HepG2 (cell line): ENCODE results near the gene ARHGEF7. TPM values are rescaled to one million over a fixed set of nuclear protein-coding genes. Genes with fewer than 3 reads are reported as not detected.

Experiments used
- ATAC-seq: fragments of 200-7000 bp; cut with Tn5 transposase; 3 replicates; pipeline ENCODE4 v1.9.1; 2020; ENCODE audit warnings: mild to moderate bottlenecking, moderate library complexity
- BruUV-seq: library from RNA; stranded (reverse); fragments of 400-500 nt; replicated peaks from 2 replicates; lab custom pipeline; 2021; lab: Mats Ljungman, UMichigan
- CTCF ChIA-PET: fragments of 300-600 bp; formaldehyde crosslinking; extraction: SDS; loops from one replicate; lab custom pipeline; 2021; ENCODE audit warnings: low total read pairs, inconsistent platforms, low intra/inter-chr PET ratio; lab: Yijun Ruan, JAX
- POLR2A ChIA-PET: fragments of 350-600 bp; sonication (Branson Sonifier 250); formaldehyde crosslinking; loops from one replicate; lab custom pipeline; 2020; ENCODE audit warnings: antibody characterized with exemption, inconsistent platforms; lab: Yijun Ruan, JAX
- DNase-seq: peaks from one replicate; pipeline ENCODE4 v3.0.0-alpha.2; 2015; ENCODE audit warnings: low spot score
- FAIRE-seq: peaks from 3 replicates; lab custom pipeline; 2011; peaks lifted over from hg19 to GRCh38; lab: Jason Lieb, UNC
- H2AFZ ChIP-seq: one replicate; pipeline ENCODE4 v1.6.1; 2011; ENCODE audit warnings: low read length, inconsistent platforms
- H3K27ac ChIP-seq: fragments of 300-600 bp; 3 replicates; pipeline ENCODE4 v1.8.0; 2011; ENCODE audit warnings: mixed run types, mild to moderate bottlenecking, mixed read lengths, low read length, inconsistent platforms; ENCODE audit not compliant: insufficient read depth; ENCODE audit errors: extremely low read length
- H3K27me3 ChIP-seq, 2 experiments: fragments of 200-600 bp in 1 of 2; 2 replicates in 1 of 2; 3 replicates in 1 of 2; pipeline versions ENCODE4 v1.6.0 to v1.8.0; 2011; ENCODE audit warnings: low read length in 2 of 2, mild to moderate bottlenecking in 2 of 2, moderate library complexity in 2 of 2, inconsistent platforms in 1 of 2; ENCODE audit not compliant: insufficient read depth in 2 of 2, control insufficient read depth in 1 of 2
- H3K36me3 ChIP-seq, 2 experiments: fragments of 200-600 bp in 1 of 2; replicated peaks in 1 of 2; 2 replicates in 1 of 2; 3 replicates in 1 of 2; pipeline versions ENCODE4 v1.5.1 to v1.8.0; 2011; ENCODE audit warnings: low read length in 2 of 2, inconsistent platforms in 1 of 2; ENCODE audit not compliant: insufficient read depth in 2 of 2, control insufficient read depth in 1 of 2
- H3K4me1 ChIP-seq: 2 replicates; pipeline ENCODE4 v1.5.1; 2012; ENCODE audit warnings: low read length, inconsistent platforms; ENCODE audit not compliant: insufficient read depth
- H3K4me2 ChIP-seq: 2 replicates; pipeline ENCODE4 v1.6.0; 2011; ENCODE audit warnings: low read depth, low read length, inconsistent platforms
- H3K4me3 ChIP-seq, 3 experiments: fragments of 200-600 bp in 1 of 3; sonication (generic), shearing (Covaris generic) in 1 of 3; replicated peaks in 1 of 3; 2 replicates each; pipeline ENCODE4 v1.5.1; 2011 to 2016; ENCODE audit warnings: low read length in 3 of 3, inconsistent platforms in 2 of 3, low read depth in 2 of 3, mild to moderate bottlenecking in 2 of 3, control low read depth in 1 of 3, mixed read lengths in 1 of 3; ENCODE audit not compliant: insufficient read depth in 1 of 3
- H3K79me2 ChIP-seq: one replicate; pipeline ENCODE4 v1.6.1; 2011; ENCODE audit warnings: low read length, inconsistent platforms; ENCODE audit not compliant: insufficient read depth
- H3K9ac ChIP-seq: 2 replicates; pipeline ENCODE4 v1.6.0; 2011; ENCODE audit warnings: mild to moderate bottlenecking, low read depth, low read length, inconsistent platforms; ENCODE audit not compliant: insufficient read depth
- H3K9me3 ChIP-seq: 2 replicates; pipeline ENCODE4 v1.5.1; 2012; ENCODE audit warnings: mild to moderate bottlenecking, low read length
- H4K20me1 ChIP-seq: 2 replicates; pipeline ENCODE4 v1.6.0; 2011; ENCODE audit warnings: inconsistent platforms, mild to moderate bottlenecking, low read length, moderate library complexity; ENCODE audit not compliant: insufficient read depth
- ATF5 ChIP-seq: sonication (generic); formaldehyde crosslinking; IDR thresholded peaks from 2 replicates; pipeline ENCODE4 v1.4.0; 2020; ENCODE audit warnings: mild to moderate bottlenecking, low read depth, missing genetic modification reagents
- CEBPB ChIP-seq: IDR thresholded peaks from 2 replicates; pipeline ENCODE4 v1.6.1; 2011; ENCODE audit warnings: low read depth, low read length, improper control_type of control experiment, borderline replicate concordance
- DDIT3 ChIP-seq: sonication (generic); formaldehyde crosslinking; IDR thresholded peaks from 2 replicates; pipeline ENCODE4 v1.4.0; 2020; ENCODE audit warnings: mild to moderate bottlenecking, missing genetic modification reagents
- GPN1 ChIP-seq: sonication (generic); formaldehyde crosslinking; IDR thresholded peaks from 2 replicates; pipeline ENCODE4 v1.5.1; 2020; ENCODE audit warnings: missing genetic modification reagents, borderline replicate concordance
- GTF2F1 ChIP-seq: fragments of 150-350 bp; IDR thresholded peaks from 2 replicates; pipeline ENCODE4 v1.6.1; 2014; ENCODE audit warnings: low read length
- JARID2 ChIP-seq: sonication (generic); formaldehyde crosslinking; IDR thresholded peaks from 2 replicates; pipeline ENCODE4 v1.8.1; 2023; ENCODE audit warnings: missing genetic modification reagents, inconsistent platforms; ENCODE audit not compliant: insufficient replicate concordance
- MIER3 ChIP-seq: IDR thresholded peaks from 2 replicates; pipeline ENCODE4 v1.6.1; 2016; ENCODE audit warnings: missing compliant biosample characterization, borderline replicate concordance
- NCOA5 ChIP-seq: sonication (generic); formaldehyde crosslinking; IDR thresholded peaks from 2 replicates; pipeline ENCODE4 v1.4.0; 2020; ENCODE audit warnings: missing genetic modification reagents
- PAF1 ChIP-seq: IDR thresholded peaks from 2 replicates; pipeline ENCODE4 v1.6.1; 2016; ENCODE audit warnings: missing genetic modification reagents, missing compliant biosample characterization
- POLR2G ChIP-seq: fragments of 200-400 bp; formaldehyde crosslinking; IDR thresholded peaks from 2 replicates; pipeline ENCODE4 v1.6.1; 2018; ENCODE audit warnings: mild to moderate bottlenecking, low read depth, low read length, moderate library complexity
- RAD51 ChIP-seq: fragments of 450-650 bp; IDR thresholded peaks from 2 replicates; pipeline ENCODE4 v1.6.1; 2016; ENCODE audit warnings: borderline replicate concordance
- SP140L ChIP-seq: sonication (generic); formaldehyde crosslinking; IDR thresholded peaks from 2 replicates; pipeline ENCODE4 v1.4.0; 2020; ENCODE audit warnings: missing genetic modification reagents, borderline replicate concordance
- ZBTB25 ChIP-seq: IDR thresholded peaks from 2 replicates; pipeline ENCODE4 v1.6.1; 2018; ENCODE audit warnings: missing genetic modification reagents
- ZFAT ChIP-seq: sonication (generic); formaldehyde crosslinking; conservative IDR thresholded peaks from 2 replicates; pipeline ENCODE4 v1.8.1; 2023; ENCODE audit warnings: missing genetic modification reagents, inconsistent platforms
- ZNF704 ChIP-seq: sonication (generic); formaldehyde crosslinking; IDR thresholded peaks from 2 replicates; pipeline ENCODE4 v1.8.1; 2023; ENCODE audit warnings: mild to moderate bottlenecking, inconsistent platforms, moderate library complexity, missing genetic modification reagents, borderline replicate concordance
- WGBS: methylation state at CpG from one replicate; pipeline ENCODE4 v1.1.6; 2017; ENCODE audit warnings: low lambda C conversion rate; 5-methylcytosine and 5-hydroxymethylcytosine counted together
- in situ Hi-C: cut with HindIII; loops from 2 replicates; pipeline ENCODE4 v1.10.0; 2017; ENCODE audit warnings: low pct_unique_long_range_greater_than_20kb; ENCODE audit not compliant: extremely low pct_ligation_motif_present
- intact Hi-C: fragments of 100-400 bp; cut with micrococcal nuclease; formaldehyde crosslinking; loops from one replicate; pipeline ENCODE4 v1.10.0; 2022; ENCODE audit not compliant: unreplicated experiment
- polyA plus RNA-seq, 8 experiments: library from polyadenylated mRNA; depleted of rRNA in 3 of 8; stranded (reverse) in 7 of 8; unstranded in 1 of 8; fragments of >200 nt; fragmentation: Illumina TruSeq in 4 of 8; extraction: Trizol in 4 of 8; gene quantifications; 2 replicates each; pipeline versions ENCODE4 v1.2.1 to v1.2.3, GENCODE V29; 2011 to 2016; ENCODE audit warnings: low read depth in 4 of 8, missing spikeins in 1 of 8, mixed read lengths in 1 of 8; ENCODE audit not compliant: insufficient read depth in 1 of 8
- total RNA-seq, 5 experiments: library from RNA; depleted of rRNA; stranded (reverse); fragments of >200 nt; fragmentation: Illumina TruSeq; extraction: Trizol; gene quantifications; 2 replicates each; pipeline ENCODE4 v1.2.3, GENCODE V29; 2016; ENCODE audit warnings: low read depth in 1 of 5

Gene ARHGEF7
- total and polyA plus RNA-seq, 2 of the 13 experiments (the other 11 are each of a cell fraction or from before 2014, with no cell fraction given) = 15.7 to 22.3 TPM

GRCh38 chr13:111211789-111212516, 96.8 kb downstream of the ARHGEF7 start:
- 96% methylated on average over 13 of the region's 13 CpGs for WGBS
- peaks cover 2 to 10% of the 10 kb centered on the region in 2 experiments; a peak in 4 of 5 replicates for H3K36me3 ChIP-seq
- H4K20me1 ChIP-seq = peaks cover 21% of the 10 kb centered on the region; the same call in 1 of the 2 replicates
- no peak overlapping the region for H3K27ac ChIP-seq
- in situ Hi-C loops = loop anchor here (25.0 kb wide), 1 partner anchor 275 kb away; no protein-coding TSS in a partner anchor
- no peaks in the 10 kb centered on the region for H3K9me3 ChIP-seq
- FAIRE-seq = no peak
- peaks cover 53% of the 10 kb centered on the region for H3K79me2 ChIP-seq
- TF ChIP-seq ZBTB25 (CRISPR knock-in tag) (no peak), CEBPB (peak; percentile 84)
- no peak for DNase-seq
- no peaks in the 10 kb centered on the region for H3K27me3 ChIP-seq
- ChIA-PET CTCF (no interaction called here), POLR2A (no interaction called here)
- no peak overlapping the region for H3K4me3 ChIP-seq
- no peak for ATAC-seq
- intact Hi-C loops = loop anchor here (10.0 kb wide), 1 partner anchor 267 kb away; no protein-coding TSS in a partner anchor
- H3K4me2 ChIP-seq = no peak overlapping the region
- H3K9ac ChIP-seq = no peak overlapping the region
- H3K4me1 ChIP-seq = no peaks in the 10 kb centered on the region
- no peak overlapping the region for H2AFZ ChIP-seq
- no TSS peak for BruUV-seq

DNA sequence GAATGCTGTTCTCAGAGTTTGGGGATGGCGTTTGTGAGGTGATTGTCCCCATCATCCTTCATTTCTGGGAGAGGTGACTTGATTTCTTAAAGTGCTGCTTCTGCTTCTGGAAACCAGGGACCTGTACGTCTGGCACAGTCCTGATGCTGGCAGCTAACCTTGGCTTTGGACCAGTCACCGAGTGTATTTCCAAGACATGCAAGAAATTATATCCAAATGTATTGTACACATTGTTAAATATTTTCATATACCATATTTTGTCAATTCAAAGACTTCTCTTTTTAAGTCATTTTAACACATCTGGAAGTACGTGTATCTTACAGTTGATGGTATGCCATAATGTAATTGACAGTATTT, 97.4 kb downstream of the ARHGEF7 start:
- POLR2A ChIA-PET = no interaction called here
- H2AFZ ChIP-seq = no peak overlapping the region
- FAIRE-seq (no peak), ATAC-seq (no peak), DNase-seq (no peak)
- no peak overlapping the region for H3K4me3 ChIP-seq
- no peaks in the 10 kb centered on the region for H3K4me1 ChIP-seq
- no TSS peak for BruUV-seq
- H3K36me3 ChIP-seq = peaks cover 2 to 12% of the 10 kb centered on the region in 2 experiments; a peak in 4 of 5 replicates
- peaks cover 57% of the 10 kb centered on the region for H3K79me2 ChIP-seq
- CTCF ChIA-PET = no interaction called here
- intact Hi-C loops (loop anchor here (10.0 kb wide), 1 partner anchor 268 kb away; no protein-coding TSS in a partner anchor), in situ Hi-C loops (loop anchor here (25.0 kb wide), 1 partner anchor 275 kb away; no protein-coding TSS in a partner anchor)
- 94% methylated on average over 4 of the region's 4 CpGs for WGBS
- H3K9ac ChIP-seq = no peak overlapping the region
- H4K20me1 ChIP-seq = peaks cover 21% of the 10 kb centered on the region; the same call in 1 of the 2 replicates
- H3K9me3 ChIP-seq = no peaks in the 10 kb centered on the region
- H3K27me3 ChIP-seq = no peaks in the 10 kb centered on the region
- no peak overlapping the region for H3K4me2 ChIP-seq
- no peak overlapping the region for H3K27ac ChIP-seq
- TF ChIP-seq GPN1 (CRISPR knock-in tag) (no peak), ZFAT (CRISPR knock-in tag) (no peak), DDIT3 (no peak), JARID2 (CRISPR knock-in tag) (no peak), SP140L (no peak), POLR2G (no peak), GTF2F1 (no peak), NCOA5 (no peak), MIER3 (CRISPR knock-in tag) (no peak), PAF1 (CRISPR knock-in tag) (no peak), ZNF704 (CRISPR knock-in tag) (no peak), RAD51 (no peak), ATF5 (CRISPR knock-in tag) (no peak)
